GM19193 (cell line): ENCODE data around the gene CATSPERE.

ENCODE experiments used
- POLR2A ChIP-seq: IDR thresholded peaks from 4 replicates; pipeline ENCODE4 v1.6.1; 2011; ENCODE audit not compliant: insufficient read depth, insufficient read length; ENCODE audit errors: extremely low read depth

CATSPERE gene

GRCh38 chr1:244573768-244574167 lies 112.7 kb downstream of the CATSPERE start:
- TF ChIP-seq POLR2A = no peak

GRCh38 chr1:244576259-244576892 lies 115.3 kb downstream of the CATSPERE start:
- TF ChIP-seq POLR2A = no peak

GRCh38 chr1:244583358-244583982 lies 122.4 kb downstream of the CATSPERE start:
- TF ChIP-seq POLR2A = no peak

DNA sequence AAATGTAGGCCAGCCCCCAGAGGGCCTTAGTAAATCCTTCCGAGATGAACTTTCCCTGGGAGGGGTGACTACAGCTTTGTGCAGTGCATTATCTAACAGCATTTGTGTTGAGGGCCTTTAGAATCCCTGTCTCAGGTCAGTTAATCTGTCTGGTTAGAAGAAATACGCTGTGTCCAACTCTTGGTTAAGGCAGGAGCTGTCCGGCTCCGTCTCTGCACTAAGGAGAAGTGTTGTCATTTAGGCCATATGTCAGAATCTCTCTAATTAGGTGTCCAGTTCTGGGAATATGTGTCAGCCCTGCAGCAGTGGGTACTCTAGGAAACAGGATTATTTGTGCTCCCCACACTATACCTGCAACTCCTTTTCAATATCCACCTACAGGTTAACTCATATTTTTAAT lies 124.8 kb downstream of the CATSPERE start:
- no peak for TF ChIP-seq POLR2A

DNA sequence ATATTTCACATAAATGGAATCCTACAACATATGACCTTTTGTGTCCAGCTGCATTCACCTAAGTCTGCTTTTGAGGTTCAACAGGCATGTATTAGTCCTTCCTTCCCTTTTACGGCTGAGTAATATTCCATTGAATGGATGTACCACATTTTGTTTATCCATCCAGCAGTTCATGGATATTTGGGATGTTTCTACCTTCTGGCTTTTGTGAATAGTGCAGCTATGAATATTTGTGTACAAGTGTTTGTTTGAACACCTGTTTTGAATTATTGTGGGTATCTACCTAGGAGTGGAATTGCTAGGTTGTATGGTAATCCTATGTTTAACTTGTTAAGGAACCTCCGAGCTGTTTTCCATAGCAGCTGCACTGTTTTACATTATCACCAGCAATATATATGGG lies 129.6 kb downstream of the CATSPERE start:
- TF ChIP-seq POLR2A = no peak

GRCh38 chr1:244598611-244599010 lies 137.5 kb downstream of the CATSPERE start:
- TF ChIP-seq POLR2A = no peak

- TF ChIP-seq POLR2A = no peak
These were observed 138.9 kb downstream of the CATSPERE start for GRCh38 chr1:244599937-244600350.

DNA sequence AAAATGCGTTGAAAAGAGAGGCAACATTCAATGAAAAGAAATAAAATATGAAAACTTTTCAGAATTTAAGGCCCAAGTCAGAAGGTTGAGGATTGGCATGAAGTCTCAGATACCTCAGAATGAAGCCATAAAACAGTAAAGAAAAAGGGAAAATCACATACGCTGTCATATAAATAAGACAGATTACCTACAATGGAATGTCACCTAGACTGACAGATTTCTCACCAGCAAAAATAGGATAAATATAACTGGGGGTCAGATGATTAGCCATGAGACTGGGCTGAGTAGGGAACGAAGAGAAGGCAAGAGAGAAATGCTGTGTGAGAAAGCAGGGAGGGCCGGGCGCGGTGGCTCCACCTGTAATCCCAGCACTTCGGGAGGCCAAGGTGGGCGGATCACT lies 140.3 kb downstream of the CATSPERE start:
- TF ChIP-seq POLR2A = no peak

DNA sequence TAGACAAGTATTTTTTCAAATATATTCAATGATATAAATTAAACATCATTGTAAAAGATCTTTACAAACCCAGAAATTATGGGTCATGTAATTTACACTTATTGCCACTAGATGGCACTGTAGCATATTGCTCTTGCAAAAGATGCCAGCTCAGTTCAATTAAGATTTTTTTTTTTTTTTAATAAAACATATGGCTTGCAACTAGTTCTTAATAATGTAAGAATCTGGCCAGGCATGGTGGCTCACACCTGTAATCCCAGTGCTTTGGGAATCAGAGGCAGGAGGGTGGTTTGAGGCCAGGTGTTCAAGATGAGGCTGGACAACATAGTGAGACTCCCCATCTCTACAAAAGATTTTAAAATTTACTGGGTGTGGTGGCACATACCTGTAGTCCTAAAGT lies 142.4 kb downstream of the CATSPERE start:
- no peak for TF ChIP-seq POLR2A

DNA sequence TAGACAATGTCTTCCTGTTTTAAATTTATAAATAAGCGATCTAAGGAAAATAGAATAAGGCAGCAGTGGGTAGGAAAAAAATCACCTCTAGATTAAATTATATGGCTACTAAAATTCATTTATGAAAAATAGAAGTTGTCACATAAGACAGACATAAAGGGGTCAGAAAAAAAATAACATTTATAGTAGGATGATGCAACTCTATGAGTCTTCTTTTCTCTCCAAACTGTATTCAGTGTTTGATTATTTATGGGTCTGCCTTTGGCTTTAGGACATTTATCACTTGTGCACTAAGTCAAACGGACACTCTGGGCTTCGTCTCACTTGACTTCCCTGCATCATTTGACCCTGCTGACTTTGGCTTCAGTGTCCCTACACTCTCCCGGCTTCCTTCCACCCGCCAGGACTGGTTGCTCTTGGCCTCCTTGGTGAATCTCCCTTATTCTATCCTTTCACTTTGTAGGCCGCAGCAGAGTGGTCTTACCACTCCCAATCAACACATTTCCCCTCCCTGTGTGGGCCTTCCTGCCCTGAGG lies 144.8 kb downstream of the CATSPERE start:
- TF ChIP-seq POLR2A = no peak

GRCh38 chr1:244614113-244614836 lies 153.2 kb downstream of the CATSPERE start:
- no peak for TF ChIP-seq POLR2A

DNA sequence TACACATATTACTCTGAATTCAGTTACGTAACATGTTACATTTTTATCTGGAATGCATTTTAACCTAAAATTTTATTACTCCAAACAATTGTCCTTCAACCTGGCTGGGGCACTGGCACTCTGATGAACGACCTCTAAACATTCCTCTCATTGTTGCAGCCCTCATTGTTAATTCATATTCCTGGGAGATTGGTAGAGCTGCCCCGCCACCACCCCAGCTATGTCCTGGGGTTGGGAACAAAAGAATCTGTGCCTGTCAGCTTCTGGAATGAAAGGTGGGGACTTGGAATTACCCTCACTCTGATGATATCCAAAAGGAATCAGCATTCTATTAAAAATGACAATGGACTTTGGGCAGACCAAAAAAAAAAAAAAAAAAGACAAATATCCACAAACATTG lies 153.8 kb downstream of the CATSPERE start:
- TF ChIP-seq POLR2A = no peak

DNA sequence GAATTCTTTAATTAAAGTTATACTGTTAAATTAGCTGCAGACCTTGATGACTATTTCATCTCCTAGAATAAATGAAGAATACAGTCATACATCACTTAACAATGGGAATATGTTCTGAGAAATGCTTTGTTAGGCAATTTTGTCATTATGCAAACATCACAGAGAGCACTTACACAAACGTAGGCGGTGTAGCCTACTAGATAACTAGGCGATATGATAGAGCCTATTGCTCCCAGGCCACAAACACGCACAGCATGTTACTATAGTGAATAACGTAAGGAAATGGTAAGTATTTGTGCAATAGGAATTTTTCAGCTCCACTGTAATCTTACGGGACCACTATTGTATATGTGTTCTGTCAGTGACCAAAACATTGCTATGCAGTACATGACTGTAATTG lies 154.2 kb downstream of the CATSPERE start:
- TF ChIP-seq POLR2A = no peak

DNA sequence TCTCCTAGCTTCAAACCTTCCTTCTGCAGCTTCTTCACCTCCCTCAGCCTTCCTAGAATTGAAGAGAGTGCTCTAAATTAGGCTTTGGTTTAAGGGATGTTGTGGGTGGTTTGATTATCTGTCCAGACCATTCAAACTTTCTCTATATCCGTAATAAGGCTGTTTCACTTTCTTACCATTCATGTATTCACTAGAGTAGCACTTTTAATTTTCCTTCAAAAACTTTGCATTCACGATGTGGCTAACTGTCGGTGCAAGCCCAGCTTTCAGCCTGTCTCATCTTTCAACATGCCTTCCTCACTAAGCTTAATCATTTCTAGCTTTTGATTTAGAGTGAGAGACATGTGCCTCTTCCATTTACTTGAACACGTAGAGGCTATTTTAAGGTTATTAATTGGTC lies 165.6 kb downstream of the CATSPERE start:
- TF ChIP-seq POLR2A = no peak

- no peak for TF ChIP-seq POLR2A
These were observed 167.7 kb downstream of the CATSPERE start for GRCh38 chr1:244628789-244629188.

DNA sequence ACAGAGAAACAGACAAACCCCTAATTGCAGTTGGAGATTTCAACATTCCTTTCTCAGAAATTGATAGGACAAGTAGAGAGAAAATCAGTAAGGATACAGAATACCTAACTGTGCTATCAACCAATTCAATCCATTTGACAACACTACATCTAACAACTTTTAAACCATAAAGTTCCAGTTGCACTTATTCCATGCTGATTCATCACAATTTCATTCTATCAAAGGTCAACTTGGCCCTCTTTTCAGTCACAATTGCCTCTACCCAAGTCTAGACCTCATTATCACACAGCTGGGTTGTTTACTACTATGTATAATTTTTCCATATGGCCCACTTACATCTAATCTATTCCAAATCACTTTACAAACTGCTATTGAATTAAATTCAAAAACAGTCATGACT lies 172.1 kb downstream of the CATSPERE start:
- no peak for TF ChIP-seq POLR2A

- TF ChIP-seq POLR2A = no peak
These were observed 173.5 kb downstream of the CATSPERE start for GRCh38 chr1:244634546-244634945.
